SK-N-DZ (cell line): ENCODE measurements around the gene FANCI.
A peak's percentile ranks its signal among the peaks of the same experiment; 100 is the strongest.

ENCODE experiments used
- DNase-seq: peaks from one replicate; pipeline ENCODE4 v3.0.0-alpha.2; 2015; ENCODE audit warnings: low spot score

FANCI gene

GRCh38 chr15:89332446-89332845, 88.7 kb downstream of the FANCI start:
- peak; percentile 38 for DNase-seq

- DNase-seq: no peak
Observed at GRCh38 chr15:89333011-89333860, 89.5 kb downstream of the FANCI start.

- no peak for DNase-seq
Observed at GRCh38 chr15:89333959-89334509, 90.3 kb downstream of the FANCI start.

GRCh38 chr15:89334510-89335297, 90.9 kb downstream of the FANCI start, which contains the start of gene POLG:
TSS of gene POLG (minus strand) at chr15:89334824. CDS start at chr15:89333754, 1,070 bp downstream.
- peak; percentile 99 for DNase-seq

GRCh38 chr15:89335298-89336041, 91.7 kb downstream of the FANCI start:
- no peak for DNase-seq

- DNase-seq: no peak
Observed at GRCh38 chr15:89338036-89338435, 94.3 kb downstream of the FANCI start.

- no peak for DNase-seq
Observed at GRCh38 chr15:89340573-89340972, 96.8 kb downstream of the FANCI start.

- no peak for DNase-seq
Observed at GRCh38 chr15:89341316-89342005, 97.7 kb downstream of the FANCI start.

GRCh38 chr15:89342840-89343239, 99.1 kb downstream of the FANCI start:
- no peak for DNase-seq

GRCh38 chr15:89345248-89345647, 101.5 kb downstream of the FANCI start:
- DNase-seq: no peak

- no peak for DNase-seq
Observed at GRCh38 chr15:89346516-89347231, 102.9 kb downstream of the FANCI start.

GRCh38 chr15:89349206-89349558, 105.4 kb downstream of the FANCI start:
- no peak for DNase-seq

- DNase-seq: no peak
Observed at GRCh38 chr15:89352476-89352875, 108.7 kb downstream of the FANCI start.

- DNase-seq: no peak
Observed at GRCh38 chr15:89353991-89354390, 110.2 kb downstream of the FANCI start.

- no peak for DNase-seq
Observed at GRCh38 chr15:89356634-89357298, 113.0 kb downstream of the FANCI start.

GRCh38 chr15:89358435-89358754, 114.6 kb downstream of the FANCI start:
- no peak for DNase-seq

GRCh38 chr15:89358755-89359439, 115.1 kb downstream of the FANCI start:
- peak; percentile 79 for DNase-seq

- peak; percentile 46 for DNase-seq
Observed at GRCh38 chr15:89359471-89360293, 115.9 kb downstream of the FANCI start.
